HepG2 (cell line): ENCODE data around the gene PCLO. TPM values are rescaled to one million over a fixed set of nuclear protein-coding genes. Genes with fewer than 3 reads are reported as not detected.
A peak's percentile ranks its signal among the peaks of the same experiment; 100 is the strongest.

ENCODE experiments used
- ATAC-seq: fragments of 200-7000 bp; cut with Tn5 transposase; 3 replicates; pipeline ENCODE4 v1.9.1; 2020; ENCODE audit warnings: mild to moderate bottlenecking, moderate library complexity
- BruUV-seq: library from RNA; stranded (reverse); fragments of 400-500 nt; replicated peaks from 2 replicates; lab custom pipeline; 2021; lab: Mats Ljungman, UMichigan
- CTCF ChIA-PET: fragments of 300-600 bp; formaldehyde crosslinking; extraction: SDS; loops from one replicate; lab custom pipeline; 2021; ENCODE audit warnings: low total read pairs, inconsistent platforms, low intra/inter-chr PET ratio; lab: Yijun Ruan, JAX
- POLR2A ChIA-PET: fragments of 350-600 bp; sonication (Branson Sonifier 250); formaldehyde crosslinking; loops from one replicate; lab custom pipeline; 2020; ENCODE audit warnings: antibody characterized with exemption, inconsistent platforms; lab: Yijun Ruan, JAX
- DNase-seq: peaks from one replicate; pipeline ENCODE4 v3.0.0-alpha.2; 2015; ENCODE audit warnings: low spot score
- FAIRE-seq: peaks from 3 replicates; lab custom pipeline; 2011; peaks lifted over from hg19 to GRCh38; lab: Jason Lieb, UNC
- H2AFZ ChIP-seq: one replicate; pipeline ENCODE4 v1.6.1; 2011; ENCODE audit warnings: low read length, inconsistent platforms
- H3K27ac ChIP-seq: fragments of 300-600 bp; 3 replicates; pipeline ENCODE4 v1.8.0; 2011; ENCODE audit warnings: mixed run types, mild to moderate bottlenecking, mixed read lengths, low read length, inconsistent platforms; ENCODE audit not compliant: insufficient read depth; ENCODE audit errors: extremely low read length
- H3K27me3 ChIP-seq, 2 experiments: fragments of 200-600 bp in 1 of 2; 2 replicates in 1 of 2; 3 replicates in 1 of 2; pipeline versions ENCODE4 v1.6.0 to v1.8.0; 2011; ENCODE audit warnings: low read length in 2 of 2, mild to moderate bottlenecking in 2 of 2, moderate library complexity in 2 of 2, inconsistent platforms in 1 of 2; ENCODE audit not compliant: insufficient read depth in 2 of 2, control insufficient read depth in 1 of 2
- H3K36me3 ChIP-seq, 2 experiments: fragments of 200-600 bp in 1 of 2; replicated peaks in 1 of 2; 2 replicates in 1 of 2; 3 replicates in 1 of 2; pipeline versions ENCODE4 v1.5.1 to v1.8.0; 2011; ENCODE audit warnings: low read length in 2 of 2, inconsistent platforms in 1 of 2; ENCODE audit not compliant: insufficient read depth in 2 of 2, control insufficient read depth in 1 of 2
- H3K4me1 ChIP-seq: 2 replicates; pipeline ENCODE4 v1.5.1; 2012; ENCODE audit warnings: low read length, inconsistent platforms; ENCODE audit not compliant: insufficient read depth
- H3K4me2 ChIP-seq: 2 replicates; pipeline ENCODE4 v1.6.0; 2011; ENCODE audit warnings: low read depth, low read length, inconsistent platforms
- H3K4me3 ChIP-seq, 3 experiments: fragments of 200-600 bp in 1 of 3; sonication (generic), shearing (Covaris generic) in 1 of 3; replicated peaks in 1 of 3; 2 replicates each; pipeline ENCODE4 v1.5.1; 2011 to 2016; ENCODE audit warnings: low read length in 3 of 3, inconsistent platforms in 2 of 3, low read depth in 2 of 3, mild to moderate bottlenecking in 2 of 3, control low read depth in 1 of 3, mixed read lengths in 1 of 3; ENCODE audit not compliant: insufficient read depth in 1 of 3
- H3K79me2 ChIP-seq: one replicate; pipeline ENCODE4 v1.6.1; 2011; ENCODE audit warnings: low read length, inconsistent platforms; ENCODE audit not compliant: insufficient read depth
- H3K9ac ChIP-seq: 2 replicates; pipeline ENCODE4 v1.6.0; 2011; ENCODE audit warnings: mild to moderate bottlenecking, low read depth, low read length, inconsistent platforms; ENCODE audit not compliant: insufficient read depth
- H3K9me3 ChIP-seq: 2 replicates; pipeline ENCODE4 v1.5.1; 2012; ENCODE audit warnings: mild to moderate bottlenecking, low read length
- H4K20me1 ChIP-seq: 2 replicates; pipeline ENCODE4 v1.6.0; 2011; ENCODE audit warnings: inconsistent platforms, mild to moderate bottlenecking, low read length, moderate library complexity; ENCODE audit not compliant: insufficient read depth
- E2F2 ChIP-seq: sonication (generic); formaldehyde crosslinking; IDR thresholded peaks from 2 replicates; pipeline ENCODE4 v1.4.0; 2020; ENCODE audit warnings: missing genetic modification reagents, borderline replicate concordance
- GABPA ChIP-seq, 2 experiments: IDR thresholded peaks; 2 replicates each; pipeline ENCODE4 v1.6.1; 2011 to 2016; ENCODE audit warnings: low read depth in 2 of 2, low read length in 1 of 2, missing biosample characterization in 1 of 2, missing genetic modification characterization in 1 of 2
- MAFF ChIP-seq: IDR thresholded peaks from 2 replicates; pipeline ENCODE4 v1.6.1; 2011; ENCODE audit warnings: low read depth, low read length, improper control_type of control experiment
- MAFK ChIP-seq, 2 experiments: IDR thresholded peaks in 1 of 2; conservative IDR thresholded peaks in 1 of 2; 2 replicates each; pipeline ENCODE4 v1.6.1; 2011; ENCODE audit warnings: improper control_type of control experiment in 2 of 2, low read length in 2 of 2
- ZNF343 ChIP-seq: sonication (generic); formaldehyde crosslinking; IDR thresholded peaks from 2 replicates; pipeline ENCODE4 v1.4.0; 2020; ENCODE audit warnings: mild to moderate bottlenecking, missing genetic modification reagents
- ZNF576 ChIP-seq: sonication (generic); formaldehyde crosslinking; IDR thresholded peaks from 2 replicates; pipeline ENCODE4 v1.4.0; 2020; ENCODE audit warnings: mild to moderate bottlenecking, missing genetic modification reagents
- WGBS: methylation state at CpG from one replicate; pipeline ENCODE4 v1.1.6; 2017; ENCODE audit warnings: low lambda C conversion rate; 5-methylcytosine and 5-hydroxymethylcytosine counted together
- in situ Hi-C: cut with HindIII; loops from 2 replicates; pipeline ENCODE4 v1.10.0; 2017; ENCODE audit warnings: low pct_unique_long_range_greater_than_20kb; ENCODE audit not compliant: extremely low pct_ligation_motif_present
- intact Hi-C: fragments of 100-400 bp; cut with micrococcal nuclease; formaldehyde crosslinking; loops from one replicate; pipeline ENCODE4 v1.10.0; 2022; ENCODE audit not compliant: unreplicated experiment
- polyA plus RNA-seq, 8 experiments: library from polyadenylated mRNA; depleted of rRNA in 3 of 8; stranded (reverse) in 7 of 8; unstranded in 1 of 8; fragments of >200 nt; fragmentation: Illumina TruSeq in 4 of 8; extraction: Trizol in 4 of 8; gene quantifications; 2 replicates each; pipeline versions ENCODE4 v1.2.1 to v1.2.3, GENCODE V29; 2011 to 2016; ENCODE audit warnings: low read depth in 4 of 8, missing spikeins in 1 of 8, mixed read lengths in 1 of 8; ENCODE audit not compliant: insufficient read depth in 1 of 8
- total RNA-seq, 5 experiments: library from RNA; depleted of rRNA; stranded (reverse); fragments of >200 nt; fragmentation: Illumina TruSeq; extraction: Trizol; gene quantifications; 2 replicates each; pipeline ENCODE4 v1.2.3, GENCODE V29; 2016; ENCODE audit warnings: low read depth in 1 of 5

PCLO gene
- total and polyA plus RNA-seq, 2 of the 13 experiments (the other 11 are each of a cell fraction or from before 2014, with no cell fraction given), result 0.07 to 0.29 TPM

GRCh38 chr7:83014546-83014945 is 148.1 kb downstream of the PCLO start:
- Histone ChIP-seq H3K4me1 (no peaks in the 10 kb centered on the region), H3K79me2 (no peaks in the 10 kb centered on the region), H3K4me3 (no peak overlapping the region), H2AFZ (no peak overlapping the region)
- intact Hi-C loops, result no loop called here
- CTCF ChIA-PET, result no interaction called here
- WGBS, result 0% methylated on average over 1 of the region's 1 CpG
- DNase-seq, result no peak
- TF ChIP-seq E2F2 (CRISPR knock-in tag) (no peak), ZNF576 (no peak), GABPA (IDR thresholded peaks at IDR 0.05; ENCODE audit: low read depth, low read length) (no peak), GABPA (CRISPR knock-in tag; IDR thresholded peaks at IDR 0.05; ENCODE audit: low read depth) (no peak)
- TF ChIP-seq, all 625 proteins: peak for 0
- Histone ChIP-seq H3K36me3 (no peaks in the 10 kb centered on the region), H3K27ac (no peak overlapping the region), H4K20me1 (no peaks in the 10 kb centered on the region), H3K9me3 (no peaks in the 10 kb centered on the region), H3K9ac (no peak overlapping the region), H3K4me2 (no peak overlapping the region), H3K27me3 (no peaks in the 10 kb centered on the region)
- in situ Hi-C loops, result no loop called here
- ATAC-seq (no peak), FAIRE-seq (no peak)
- BruUV-seq, result no TSS peak
- POLR2A ChIA-PET, result no interaction called here

GRCh38 chr7:83011954-83012353 is 150.7 kb downstream of the PCLO start:
- WGBS, result 0% methylated on average over 1 of the region's 1 CpG
- H4K20me1 ChIP-seq, result no peaks in the 10 kb centered on the region
- no peaks in the 10 kb centered on the region for H3K4me1 ChIP-seq
- no peak overlapping the region for H2AFZ ChIP-seq
- no peaks in the 10 kb centered on the region for H3K36me3 ChIP-seq
- intact Hi-C loops, result no loop called here
- in situ Hi-C loops, result no loop called here
- DNase-seq, result no peak
- BruUV-seq, result no TSS peak
- no peaks in the 10 kb centered on the region for H3K9me3 ChIP-seq
- no peak overlapping the region for H3K4me2 ChIP-seq
- H3K4me3 ChIP-seq, result no peak overlapping the region
- TF ChIP-seq MAFK (conservative IDR thresholded peaks at IDR 0.05 in 1 of 2, IDR thresholded peaks at IDR 0.05 in 1 of 2; ENCODE audit: low read length in 2 of 2) (peak; percentile 70 to 84; a peak in 3 of 4 replicates), ZNF343 (CRISPR knock-in tag) (no peak), MAFF (peak; percentile 75)
- TF ChIP-seq, all 625 proteins: peak for 2
- ATAC-seq (no peak), FAIRE-seq (no peak)
- CTCF ChIA-PET, result no interaction called here
- no peak overlapping the region for H3K9ac ChIP-seq
- no peaks in the 10 kb centered on the region for H3K79me2 ChIP-seq
- POLR2A ChIA-PET, result no interaction called here
- H3K27me3 ChIP-seq, result no peaks in the 10 kb centered on the region
- H3K27ac ChIP-seq, result no peak overlapping the region
